Adipocyte (in vitro differentiated cells): ENCODE measurements around the gene FIZ1.

Experiments
- DNase-seq: peaks from one replicate; pipeline ENCODE4 v3.0.0-alpha.2; 2015; ENCODE audit warnings: low read depth
- H3K27me3 ChIP-seq: replicated peaks from 2 replicates; pipeline ENCODE4 v1.7.0; 2013; ENCODE audit warnings: mild to moderate bottlenecking, low read length, moderate library complexity; ENCODE audit not compliant: control insufficient read depth, insufficient read depth
- H3K36me3 ChIP-seq: 2 replicates; pipeline ENCODE4 v1.7.0; 2013; ENCODE audit warnings: low read length, mild to moderate bottlenecking, moderate library complexity; ENCODE audit not compliant: control insufficient read depth, insufficient read depth, severe bottlenecking
- H3K4me1 ChIP-seq: 2 replicates; pipeline ENCODE4 v1.7.0; 2013; ENCODE audit warnings: mild to moderate bottlenecking, low read length, moderate library complexity; ENCODE audit not compliant: control insufficient read depth, insufficient read depth
- H3K4me3 ChIP-seq: 2 replicates; pipeline ENCODE4 v1.7.0; 2013; ENCODE audit warnings: mild to moderate bottlenecking, low read length, moderate library complexity
- H3K9ac ChIP-seq: 2 replicates; pipeline ENCODE4 v1.7.0; 2013; ENCODE audit warnings: mild to moderate bottlenecking, low read length, moderate library complexity
- H3K9me3 ChIP-seq: 2 replicates; pipeline ENCODE4 v1.7.0; 2013; ENCODE audit warnings: mild to moderate bottlenecking, low read length, moderate library complexity; ENCODE audit not compliant: control insufficient read depth

FIZ1 gene

GRCh38 chr19:55642153-55643002, 43.1 kb upstream of the FIZ1 start:
- H3K36me3 ChIP-seq, result peaks cover 16% of the 10 kb centered on the region
- H3K4me1 ChIP-seq, result peaks cover 52% of the 10 kb centered on the region
- DNase-seq, result peak; percentile 52
- H3K9ac ChIP-seq, result peak overlapping the region; percentile 91
- peak overlapping the region; percentile 92 for H3K4me3 ChIP-seq
- H3K27me3 ChIP-seq, result no peaks in the 10 kb centered on the region
- H3K9me3 ChIP-seq, result no peaks in the 10 kb centered on the region

- Histone ChIP-seq H3K4me3 (peak overlapping the region; percentile 92), H3K9ac (peak overlapping the region; percentile 91), H3K27me3 (no peaks in the 10 kb centered on the region), H3K4me1 (peaks cover 53% of the 10 kb centered on the region), H3K9me3 (no peaks in the 10 kb centered on the region), H3K36me3 (peaks cover 16% of the 10 kb centered on the region)
- peak; percentile 64 for DNase-seq
Observed at GRCh38 chr19:55641426-55642152, 42.3 kb upstream of the FIZ1 start.

- Histone ChIP-seq H3K36me3 (peaks cover 16% of the 10 kb centered on the region), H3K4me1 (peaks cover 61% of the 10 kb centered on the region), H3K9ac (peak within 1 kb of the TSS; percentile 91), H3K4me3 (peak within 1 kb of the TSS; percentile 92), H3K9me3 (no peaks in the 10 kb centered on the region), H3K27me3 (no peaks in the 10 kb centered on the region)
- peak; percentile 85 for DNase-seq
Observed at GRCh38 chr19:55640577-55641425, 41.5 kb upstream of the FIZ1 start, which contains the start of gene ZNF580. Gene ZNF580, plus strand, starts transcription at chr19:55641002. Its CDS starts 1,507 bp downstream, at chr19:55642509.

GRCh38 chr19:55640043-55640576, 40.8 kb upstream of the FIZ1 start:
- H3K9me3 ChIP-seq, result no peaks in the 10 kb centered on the region
- peak; percentile 85 for DNase-seq
- H3K36me3 ChIP-seq, result peaks cover 10% of the 10 kb centered on the region
- peak overlapping the region; percentile 92 for H3K4me3 ChIP-seq
- no peaks in the 10 kb centered on the region for H3K27me3 ChIP-seq
- peaks cover 64% of the 10 kb centered on the region for H3K4me1 ChIP-seq
- H3K9ac ChIP-seq, result peak overlapping the region; percentile 91

GRCh38 chr19:55638864-55639359, 39.6 kb upstream of the FIZ1 start:
- Histone ChIP-seq H3K9ac (no peak overlapping the region), H3K4me3 (no peak overlapping the region), H3K4me1 (peaks cover 59% of the 10 kb centered on the region), H3K9me3 (no peaks in the 10 kb centered on the region), H3K36me3 (peaks cover 3% of the 10 kb centered on the region), H3K27me3 (no peaks in the 10 kb centered on the region)
- peak; percentile 53 for DNase-seq

GRCh38 chr19:55637534-55637933, 38.2 kb upstream of the FIZ1 start:
- peaks cover 3% of the 10 kb centered on the region for H3K36me3 ChIP-seq
- peaks cover 53% of the 10 kb centered on the region for H3K4me1 ChIP-seq
- H3K9ac ChIP-seq, result no peak overlapping the region
- DNase-seq, result no peak
- no peaks in the 10 kb centered on the region for H3K27me3 ChIP-seq
- no peak overlapping the region for H3K4me3 ChIP-seq
- H3K9me3 ChIP-seq, result no peaks in the 10 kb centered on the region

- Histone ChIP-seq H3K4me1 (peaks cover 49% of the 10 kb centered on the region), H3K9ac (no peak overlapping the region), H3K36me3 (peaks cover 3% of the 10 kb centered on the region), H3K4me3 (peak overlapping the region; percentile 99), H3K9me3 (no peaks in the 10 kb centered on the region), H3K27me3 (no peaks in the 10 kb centered on the region)
- no peak for DNase-seq
Observed at GRCh38 chr19:55636723-55637122, 37.4 kb upstream of the FIZ1 start.

- peaks cover 49% of the 10 kb centered on the region for H3K4me1 ChIP-seq
- DNase-seq, result no peak
- peak overlapping the region; percentile 100 for H3K9ac ChIP-seq
- H3K4me3 ChIP-seq, result peak overlapping the region; percentile 99
- no peaks in the 10 kb centered on the region for H3K27me3 ChIP-seq
- H3K9me3 ChIP-seq, result no peaks in the 10 kb centered on the region
- peaks cover 3% of the 10 kb centered on the region for H3K36me3 ChIP-seq
Observed at GRCh38 chr19:55635856-55636440, 36.6 kb upstream of the FIZ1 start.

- peak overlapping the region; percentile 100 for H3K9ac ChIP-seq
- no peaks in the 10 kb centered on the region for H3K27me3 ChIP-seq
- H3K9me3 ChIP-seq, result no peaks in the 10 kb centered on the region
- H3K4me1 ChIP-seq, result peaks cover 47% of the 10 kb centered on the region
- peaks cover 3% of the 10 kb centered on the region for H3K36me3 ChIP-seq
- peak overlapping the region; percentile 99 for H3K4me3 ChIP-seq
- DNase-seq, result no peak
Observed at GRCh38 chr19:55635334-55635717, 36.0 kb upstream of the FIZ1 start.

- H3K4me3 ChIP-seq, result peak overlapping the region; percentile 99
- peaks cover 3% of the 10 kb centered on the region for H3K36me3 ChIP-seq
- H3K9me3 ChIP-seq, result no peaks in the 10 kb centered on the region
- no peaks in the 10 kb centered on the region for H3K27me3 ChIP-seq
- DNase-seq, result no peak
- peaks cover 32% of the 10 kb centered on the region for H3K4me1 ChIP-seq
- H3K9ac ChIP-seq, result peak overlapping the region; percentile 100
Observed at GRCh38 chr19:55633861-55634260, 34.5 kb upstream of the FIZ1 start.
